Measurements from ENCODE around the gene TLE4.

TLE4 gene

DNA sequence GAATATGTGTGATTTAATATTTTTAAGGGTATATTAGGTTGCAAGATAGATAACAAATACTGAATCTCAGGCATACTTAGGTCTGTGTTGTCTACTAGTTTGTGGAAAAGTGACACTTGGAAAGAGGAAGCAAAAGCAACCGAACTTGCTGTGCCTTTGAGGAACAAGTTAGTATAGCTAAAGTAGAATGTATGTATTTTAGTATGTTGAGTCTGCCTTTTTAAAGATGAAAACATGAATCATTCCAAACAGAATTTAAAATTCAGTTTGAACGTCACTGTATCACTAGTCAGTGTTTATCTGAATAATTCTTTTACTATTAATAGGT, 12.9 kb downstream of the TLE4 start:
- Histone ChIP-seq H3K9me3 (replicated peaks in 1 of 11) (no peaks in the 10 kb centered on the region; a peak in 1 of 22 replicates), H3K27ac (peak overlapping the region in 8 of 11 experiments; percentile 19 to 86 (median 60); a peak in 12 of 22 replicates), H4K20me1 (peaks cover 64 to 100% (median 80%) of the 10 kb centered on the region in 11 experiments), H3K4me1 (peaks cover 71 to 100% (median 91%) of the 10 kb centered on the region in 10 experiments), H3K4me3 (peak overlapping the region in 1 of 10 experiments; percentile 12; a peak in 1 of 20 replicates), H3K36me3 (peaks cover 16 to 91% (median 80%) of the 10 kb centered on the region in 11 experiments), H3K9ac (peak overlapping the region in 3 of 11 experiments; percentile 46 to 67 (median 63); a peak in 7 of 22 replicates), H3K4me2 (peak overlapping the region; percentile 63 to 93 (median 87); a peak in 20 of 22 replicates), H3K27me3 (no peaks in the 10 kb centered on the region)
- no peak for TF ChIP-seq Cebpa-rat (IDR thresholded peaks at IDR 0.05)

DNA sequence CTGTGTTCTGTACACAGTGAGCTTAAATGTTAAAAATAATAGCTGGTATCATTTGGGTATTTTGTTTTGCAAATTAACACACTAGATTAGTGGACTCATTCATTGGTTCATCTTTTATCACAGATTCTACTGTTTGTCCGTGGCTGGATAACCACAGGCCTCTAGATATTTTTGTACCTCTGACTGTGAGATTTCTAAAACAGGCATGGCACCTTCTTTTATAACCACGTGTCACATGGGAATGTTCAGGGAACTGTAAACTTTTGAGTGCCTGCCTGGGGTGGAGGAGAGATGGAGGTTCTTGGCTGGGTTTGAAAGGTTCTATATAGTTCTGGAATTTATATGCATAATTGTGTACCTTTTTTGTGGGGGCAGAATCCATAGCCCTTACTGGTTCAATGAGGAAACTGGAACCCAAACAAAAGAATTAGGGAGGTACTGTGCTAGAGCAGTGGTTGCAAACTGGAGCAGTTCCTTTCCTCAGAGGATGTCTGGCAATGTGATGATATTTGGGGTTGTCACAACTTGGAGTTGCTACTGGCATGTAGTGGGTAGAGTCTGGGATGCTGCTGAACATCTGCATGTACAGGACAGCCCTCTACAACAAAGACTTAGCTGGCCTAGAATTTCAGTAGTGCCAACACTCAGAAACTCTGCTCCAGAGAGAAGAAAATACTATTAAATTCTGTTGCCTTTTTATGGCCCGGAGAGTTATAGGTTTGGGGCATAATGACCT, 16.9 kb downstream of the TLE4 start:
- H4K20me1 ChIP-seq: peaks cover 64 to 100% (median 86%) of the 10 kb centered on the region in 11 experiments
- peaks cover 9 to 72% (median 55%) of the 10 kb centered on the region in 11 experiments; a peak in 20 of 22 replicates for H3K36me3 ChIP-seq
- no peak for TF ChIP-seq Cebpa-rat (IDR thresholded peaks at IDR 0.05)
- H3K9me3 ChIP-seq (replicated peaks in 1 of 11): no peaks in the 10 kb centered on the region; a peak in 1 of 22 replicates
- H3K4me2 ChIP-seq: peak overlapping the region in 10 of 11 experiments; percentile 12 to 86 (median 56); a peak in 16 of 22 replicates
- H3K27ac ChIP-seq: peak overlapping the region in 2 of 11 experiments; percentile 10 to 11; a peak in 3 of 22 replicates
- H3K4me1 ChIP-seq: peaks cover 65 to 100% (median 91%) of the 10 kb centered on the region in 10 experiments
- no peak overlapping the region for H3K4me3 ChIP-seq
- H3K9ac ChIP-seq: no peak overlapping the region; a peak in 1 of 22 replicates
- H3K27me3 ChIP-seq: peaks cover 0 to 4% (median 0%) of the 10 kb centered on the region in 11 experiments; a peak in 1 of 22 replicates

DNA sequence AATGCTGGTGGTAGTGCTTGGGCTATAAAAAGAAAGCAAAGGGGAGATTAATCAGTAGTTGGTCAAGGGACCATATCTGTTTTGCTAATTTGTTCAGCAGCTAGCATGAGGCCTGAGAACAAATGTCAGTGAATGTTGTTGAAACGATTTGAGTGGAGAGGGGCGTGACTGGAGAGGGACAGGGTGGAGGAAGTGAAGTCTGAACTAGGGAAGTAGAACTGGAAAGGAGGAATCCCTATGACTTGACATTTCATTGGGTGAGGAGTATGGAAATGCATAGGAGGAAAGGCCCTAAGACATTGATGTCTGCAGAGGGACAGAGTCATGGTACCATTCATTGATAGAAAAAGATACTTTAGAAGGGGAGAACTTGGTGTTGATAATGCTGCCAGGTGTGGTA, 19.7 kb downstream of the TLE4 start:
- Histone ChIP-seq H3K27me3 (peaks cover 0 to 4% (median 0%) of the 10 kb centered on the region in 11 experiments; a peak in 2 of 22 replicates), H3K36me3 (peaks cover 9 to 71% (median 58%) of the 10 kb centered on the region in 11 experiments; a peak in 21 of 22 replicates), H3K4me3 (no peak overlapping the region), H4K20me1 (peaks cover 64 to 97% (median 87%) of the 10 kb centered on the region in 11 experiments), H3K4me2 (peak overlapping the region; percentile 52 to 86 (median 72)), H3K4me1 (peaks cover 54 to 97% (median 87%) of the 10 kb centered on the region in 10 experiments), H3K9me3 (replicated peaks in 1 of 11) (peaks cover 0 to 21% (median 7%) of the 10 kb centered on the region in 11 experiments; a peak in 9 of 22 replicates), H3K27ac (no peak overlapping the region), H3K9ac (no peak overlapping the region)
- no peak for TF ChIP-seq Cebpa-rat (IDR thresholded peaks at IDR 0.05)

DNA sequence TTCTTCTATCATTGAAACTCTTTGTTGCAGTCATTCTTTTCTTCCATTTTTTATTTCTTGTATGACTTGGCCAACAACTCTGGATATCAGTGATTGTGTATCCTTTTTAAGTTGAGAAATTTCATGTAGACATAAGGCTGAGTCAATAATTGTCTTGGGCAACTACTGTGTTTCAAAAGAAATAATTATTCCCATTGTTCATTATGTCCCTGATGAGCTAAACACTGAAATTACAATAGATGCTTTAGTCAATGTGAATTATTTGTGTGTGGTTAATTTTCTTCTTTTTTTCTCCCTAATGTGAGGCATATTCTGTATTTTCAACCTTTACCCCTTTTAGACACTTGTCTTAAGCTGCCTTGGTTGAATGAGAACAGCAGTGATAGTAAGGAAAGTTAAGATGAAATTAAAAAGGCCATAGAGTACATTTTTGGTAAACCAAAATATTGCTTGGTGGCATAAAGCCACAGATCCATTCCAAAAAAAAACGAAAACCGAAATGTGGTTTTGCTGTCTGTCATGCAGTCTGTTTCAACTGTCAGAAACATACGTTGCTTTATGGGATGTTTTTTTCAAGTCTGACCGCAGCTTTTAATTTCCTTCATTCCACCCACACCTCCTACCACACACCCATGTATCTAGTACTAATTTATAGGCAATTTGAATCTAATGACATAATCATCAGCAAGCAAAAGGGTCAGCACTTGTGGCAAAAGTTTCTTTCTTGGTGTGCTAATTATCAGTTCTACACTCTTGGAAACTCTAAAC, 21.1 kb downstream of the TLE4 start:
- peak overlapping the region in 9 of 11 experiments; percentile 6 to 65 (median 30); a peak in 13 of 22 replicates for H3K27ac ChIP-seq
- no peak for TF ChIP-seq Cebpa-rat (IDR thresholded peaks at IDR 0.05)
- peaks cover 14 to 72% (median 58%) of the 10 kb centered on the region in 11 experiments; a peak in 21 of 22 replicates for H3K36me3 ChIP-seq
- peaks cover 57 to 98% (median 83%) of the 10 kb centered on the region in 11 experiments for H4K20me1 ChIP-seq
- H3K4me2 ChIP-seq: peak overlapping the region; percentile 52 to 86 (median 74)
- H3K4me3 ChIP-seq: peak overlapping the region in 2 of 10 experiments; percentile 15 to 23; a peak in 2 of 20 replicates
- H3K4me1 ChIP-seq: peaks cover 61 to 97% (median 89%) of the 10 kb centered on the region in 10 experiments
- peak overlapping the region in 6 of 11 experiments; percentile 15 to 50 (median 30); a peak in 5 of 22 replicates for H3K9ac ChIP-seq
- H3K27me3 ChIP-seq: peaks cover 0 to 4% (median 0%) of the 10 kb centered on the region in 11 experiments; a peak in 2 of 22 replicates
- peaks cover 0 to 29% (median 16%) of the 10 kb centered on the region in 11 experiments; a peak in 11 of 22 replicates for H3K9me3 ChIP-seq (replicated peaks in 1 of 11)

DNA sequence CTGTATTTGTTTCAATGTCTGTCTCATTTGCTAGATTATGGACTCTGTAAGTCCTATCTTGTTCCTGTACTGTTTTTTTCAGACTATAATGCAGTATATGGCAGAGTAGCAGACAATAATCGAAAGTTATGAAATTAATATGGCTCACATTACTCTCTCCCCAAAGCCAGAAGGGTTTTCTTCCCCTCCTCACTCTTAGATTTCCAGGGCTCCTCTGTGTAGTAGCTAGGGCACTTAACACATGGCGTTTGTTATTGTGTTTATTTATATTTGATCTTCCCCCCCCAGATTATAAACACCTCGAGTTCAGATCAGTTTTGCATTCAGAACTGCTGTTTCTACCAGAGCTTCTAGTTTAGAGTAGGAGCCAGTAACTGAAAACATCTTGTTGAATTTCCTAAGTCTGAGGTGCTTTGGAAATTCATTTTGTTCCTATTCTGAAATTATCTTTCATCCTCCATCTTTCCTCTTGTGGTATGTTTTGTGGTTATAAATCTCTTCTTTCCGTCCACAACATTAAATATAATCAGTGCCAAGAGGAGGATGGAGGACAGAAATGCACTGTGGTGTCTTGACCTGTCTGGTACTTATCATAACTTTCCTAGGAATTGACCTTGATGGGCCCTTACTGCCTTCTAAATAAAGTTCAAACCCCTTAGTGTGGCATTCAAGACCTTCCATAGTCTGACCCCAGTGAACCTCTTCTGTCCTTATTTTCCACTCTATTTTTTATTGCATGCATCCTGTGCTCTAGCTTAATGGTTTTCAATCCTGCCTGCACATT, 27.0 kb downstream of the TLE4 start:
- TF ChIP-seq Cebpa-rat (IDR thresholded peaks at IDR 0.05): no peak

DNA sequence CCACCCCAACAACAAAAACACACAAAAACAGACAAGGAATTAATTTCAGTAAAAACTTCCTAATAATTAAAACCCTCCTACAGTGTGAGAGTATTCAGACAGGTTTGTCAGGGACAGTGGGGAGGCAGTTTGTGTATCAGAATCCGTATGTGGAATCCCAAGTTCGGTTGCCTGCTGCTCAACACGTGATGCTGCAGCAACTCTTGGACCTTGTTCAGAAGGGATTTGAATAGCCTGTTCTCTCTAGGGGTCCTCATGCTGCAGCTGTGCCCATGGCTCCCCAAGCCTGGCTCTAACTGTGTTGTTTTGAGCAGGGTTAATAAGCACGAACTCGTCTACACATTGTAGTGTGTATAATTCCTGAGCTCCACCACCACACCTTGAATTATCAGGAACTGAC, 28.7 kb downstream of the TLE4 start:
- TF ChIP-seq Cebpa-rat (IDR thresholded peaks at IDR 0.05): no peak
- Histone ChIP-seq H4K20me1 (peaks cover 0 to 45% (median 19%) of the 10 kb centered on the region in 11 experiments; a peak in 13 of 22 replicates), H3K9ac (no peak overlapping the region), H3K36me3 (peaks cover 32 to 98% (median 90%) of the 10 kb centered on the region in 11 experiments), H3K4me1 (peaks cover 49 to 75% (median 60%) of the 10 kb centered on the region in 10 experiments), H3K27ac (peak overlapping the region in 1 of 11 experiments; percentile 22; a peak in 1 of 22 replicates), H3K4me3 (no peak overlapping the region; a peak in 1 of 20 replicates), H3K27me3 (no peaks in the 10 kb centered on the region), H3K4me2 (peak overlapping the region in 7 of 11 experiments; percentile 23 to 66 (median 48); a peak in 10 of 22 replicates), H3K9me3 (replicated peaks in 1 of 11) (peaks cover 22 to 82% (median 76%) of the 10 kb centered on the region in 11 experiments)

More for the DNA sequence above, 27.0 kb downstream of the TLE4 start:
- H3K9ac ChIP-seq: no peak overlapping the region
- peaks cover 22 to 74% (median 61%) of the 10 kb centered on the region in 11 experiments for H3K9me3 ChIP-seq (replicated peaks in 1 of 11)
- peaks cover 45 to 67% (median 59%) of the 10 kb centered on the region in 10 experiments for H3K4me1 ChIP-seq
- H3K4me3 ChIP-seq: no peak overlapping the region
- H4K20me1 ChIP-seq: peaks cover 5 to 60% (median 33%) of the 10 kb centered on the region in 11 experiments; a peak in 20 of 22 replicates
- H3K27me3 ChIP-seq: no peaks in the 10 kb centered on the region; a peak in 1 of 22 replicates
- H3K36me3 ChIP-seq: peaks cover 32 to 95% (median 87%) of the 10 kb centered on the region in 11 experiments
- peak overlapping the region; percentile 23 to 68 (median 59) for H3K4me2 ChIP-seq
- peak overlapping the region in 1 of 11 experiments; percentile 26; a peak in 2 of 22 replicates for H3K27ac ChIP-seq

DNA sequence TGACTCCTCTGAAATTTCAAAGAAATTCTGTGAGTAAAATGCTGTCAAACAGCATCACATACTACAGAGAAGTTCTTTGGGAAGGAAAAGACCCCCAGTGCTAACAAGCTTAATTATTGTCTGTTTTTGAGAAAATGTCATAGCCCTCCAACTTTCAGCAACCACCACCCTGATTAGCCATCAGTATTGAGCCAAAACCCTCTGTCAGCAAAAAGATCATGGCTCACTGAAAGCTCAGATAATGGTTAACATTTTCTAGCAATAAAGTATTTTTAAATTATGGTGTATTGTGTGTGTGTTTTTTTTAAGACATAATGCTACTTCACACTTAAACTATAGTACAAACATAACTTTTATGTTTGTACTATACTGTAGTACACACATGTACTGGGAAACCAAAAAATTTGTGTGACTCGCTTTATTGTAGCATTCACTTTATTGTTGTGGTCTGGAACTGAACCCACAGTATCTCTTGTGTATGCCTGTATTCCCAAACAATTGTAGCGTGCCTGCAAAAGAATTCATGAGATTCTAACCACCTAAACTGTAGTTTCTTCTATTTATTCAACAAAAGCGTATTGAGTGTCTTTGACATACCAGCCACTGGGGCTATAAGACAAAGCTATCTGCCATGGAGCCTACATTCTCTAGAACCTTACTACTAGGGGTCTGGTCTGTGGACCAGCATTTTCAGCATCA, 31.6 kb downstream of the TLE4 start:
- Histone ChIP-seq H3K36me3 (peaks cover 25 to 86% (median 81%) of the 10 kb centered on the region in 11 experiments), H3K9ac (no peak overlapping the region)

More for the DNA sequence above, 31.6 kb downstream of the TLE4 start:
- Histone ChIP-seq H3K4me3 (no peak overlapping the region), H3K27ac (no peak overlapping the region), H3K4me2 (peak overlapping the region in 3 of 11 experiments; percentile 19 to 24 (median 21); a peak in 2 of 22 replicates), H4K20me1 (peaks cover 0 to 18% (median 9%) of the 10 kb centered on the region in 11 experiments; a peak in 14 of 22 replicates), H3K9me3 (replicated peaks in 1 of 11) (peaks cover 36 to 86% (median 78%) of the 10 kb centered on the region in 11 experiments), H3K27me3 (no peaks in the 10 kb centered on the region), H3K4me1 (peaks cover 28 to 55% (median 42%) of the 10 kb centered on the region in 10 experiments)
- no peak for TF ChIP-seq Cebpa-rat (IDR thresholded peaks at IDR 0.05)
